OCI-M2 (cell line): Measurements from ENCODE around the gene CACNB4.
"Not testable (repeated sequence)": the region's sequence is repeated elsewhere in the genome, so short reads cannot be mapped to it uniquely, and the experiment has no call there.

Experiments used
- DNase-seq: peaks from one replicate; lab custom pipeline; 2025; ENCODE audit not compliant: unreplicated experiment; lab: John Stamatoyannopoulos, UW

The CACNB4 gene

GRCh38 chr2:152024477-152024876 is 74.4 kb downstream of the CACNB4 start:
- DNase-seq: no peak

- DNase-seq: no peak
Measured at GRCh38 chr2:152022090-152022489, 76.8 kb downstream of the CACNB4 start.

GRCh38 chr2:152021001-152021400 is 77.8 kb downstream of the CACNB4 start:
- DNase-seq: not testable (repeated sequence)

- no peak for DNase-seq
Measured at GRCh38 chr2:152019732-152020131, 79.1 kb downstream of the CACNB4 start.

GRCh38 chr2:152016181-152017120 is 82.4 kb downstream of the CACNB4 start:
- DNase-seq: no peak

GRCh38 chr2:152015552-152015951 is 83.3 kb downstream of the CACNB4 start:
- no peak for DNase-seq

GRCh38 chr2:152012697-152013096 is 86.1 kb downstream of the CACNB4 start:
- DNase-seq: no peak

- DNase-seq: no peak
Measured at GRCh38 chr2:152011724-152012123, 87.1 kb downstream of the CACNB4 start.

- DNase-seq: no peak
Measured at GRCh38 chr2:152005607-152006006, 93.2 kb downstream of the CACNB4 start.

GRCh38 chr2:152003283-152003682 is 95.6 kb downstream of the CACNB4 start:
- not testable (repeated sequence) for DNase-seq

- no peak for DNase-seq
Measured at GRCh38 chr2:151999053-151999452, 99.8 kb downstream of the CACNB4 start.

- DNase-seq: no peak
Measured at GRCh38 chr2:151996243-151997003, 102.4 kb downstream of the CACNB4 start.

GRCh38 chr2:151995161-151995557 is 103.7 kb downstream of the CACNB4 start:
- no peak for DNase-seq

GRCh38 chr2:151994178-151994577 is 104.7 kb downstream of the CACNB4 start:
- not testable (repeated sequence) for DNase-seq

- DNase-seq: no peak
Measured at GRCh38 chr2:151991010-151991409, 107.8 kb downstream of the CACNB4 start.

- DNase-seq: no peak
Measured at GRCh38 chr2:151989378-151989777, 109.5 kb downstream of the CACNB4 start.

- DNase-seq: no peak
Measured at GRCh38 chr2:151987484-151987883, 111.4 kb downstream of the CACNB4 start.

GRCh38 chr2:151984424-151985083 is 114.3 kb downstream of the CACNB4 start:
- DNase-seq: no peak

GRCh38 chr2:151983221-151983620 is 115.6 kb downstream of the CACNB4 start:
- no peak for DNase-seq

GRCh38 chr2:151981886-151982285 is 117.0 kb downstream of the CACNB4 start:
- no peak for DNase-seq

GRCh38 chr2:151979694-151980093 is 119.2 kb downstream of the CACNB4 start:
- DNase-seq: no peak
